ENCODE data around the gene SAP30BP.

The SAP30BP gene

GRCh38 chr17:75646638-75646992 lies 20.5 kb upstream of the SAP30BP start:
- no peak for TF ChIP-seq TSHZ2 (CRISPR knock-in tag; IDR thresholded peaks at IDR 0.05)
- TF ChIP-seq OSR1 (CRISPR knock-in tag; IDR thresholded peaks at IDR 0.05) = no peak
- no peak for TF ChIP-seq CSRNP3 (CRISPR knock-in tag; IDR thresholded peaks at IDR 0.05)
- TF ChIP-seq PATZ1 (CRISPR knock-in tag; IDR thresholded peaks at IDR 0.05; ENCODE audit: borderline replicate concordance) = no peak
- no peak for TF ChIP-seq ZNF70 (CRISPR knock-in tag; IDR thresholded peaks at IDR 0.05)
- TF ChIP-seq CSDC2 (CRISPR knock-in tag; IDR thresholded peaks at IDR 0.05) = no peak
- no peak for TF ChIP-seq ESRRG (CRISPR knock-in tag; IDR thresholded peaks at IDR 0.05)
- TF ChIP-seq ARNTL (CRISPR knock-in tag; IDR thresholded peaks at IDR 0.05; ENCODE audit: borderline replicate concordance, low read depth) = no peak
- no peak for TF ChIP-seq RARB (CRISPR knock-in tag; IDR thresholded peaks at IDR 0.05)
- no peak for TF ChIP-seq BACH2 (CRISPR knock-in tag; IDR thresholded peaks at IDR 0.05; ENCODE audit: borderline replicate concordance)
- TF ChIP-seq SNAI2 (CRISPR knock-in tag; IDR thresholded peaks at IDR 0.05) = no peak
- no peak for ATAC-seq

- ATAC-seq = no peak
- TF ChIP-seq CSRNP3 (CRISPR knock-in tag; IDR thresholded peaks at IDR 0.05) (no peak), TOX (CRISPR knock-in tag; IDR thresholded peaks at IDR 0.05; ENCODE audit: borderline replicate concordance) (no peak), PATZ1 (CRISPR knock-in tag; IDR thresholded peaks at IDR 0.05; ENCODE audit: borderline replicate concordance) (no peak), ZNF8 (CRISPR knock-in tag; IDR thresholded peaks at IDR 0.05) (no peak), ZFP30 (CRISPR knock-in tag; IDR thresholded peaks at IDR 0.05) (no peak), OSR1 (CRISPR knock-in tag; IDR thresholded peaks at IDR 0.05) (no peak), ZFP3 (CRISPR knock-in tag; IDR thresholded peaks at IDR 0.05) (no peak), ARNTL (CRISPR knock-in tag; IDR thresholded peaks at IDR 0.05; ENCODE audit: borderline replicate concordance, low read depth) (no peak), POU6F1 (CRISPR knock-in tag; IDR thresholded peaks at IDR 0.05; ENCODE audit: borderline replicate concordance, low read depth) (no peak), TSHZ2 (CRISPR knock-in tag; IDR thresholded peaks at IDR 0.05) (no peak), ESRRG (CRISPR knock-in tag; IDR thresholded peaks at IDR 0.05) (no peak), ZNF565 (CRISPR knock-in tag; conservative IDR thresholded peaks at IDR 0.05; ENCODE audit: low read depth) (no peak), BACH2 (CRISPR knock-in tag; IDR thresholded peaks at IDR 0.05; ENCODE audit: borderline replicate concordance) (no peak), ISL1 (CRISPR knock-in tag; IDR thresholded peaks at IDR 0.05) (no peak), PPARA (CRISPR knock-in tag; IDR thresholded peaks at IDR 0.05; ENCODE audit: borderline replicate concordance) (no peak)
Measured at GRCh38 chr17:75647061-75647460, 20.1 kb upstream of the SAP30BP start.
